MM.1S (cell line): ENCODE measurements around the gene ACTR2.

Source experiments
- EZH2 ChIP-seq: fragments of 300-600 bp; sonication (generic); optimal IDR thresholded peaks from 2 replicates; pipeline ENCODE3; 2017; ENCODE audit warnings: low read depth, mild to moderate bottlenecking, antibody characterized with exemption, low read length, mixed read lengths
- TF ChIP-seq, protein P1 (sequence below): fragments of 300-600 bp; sonication (generic); IDR thresholded peaks from 2 replicates; pipeline ENCODE4 v1.5.1; 2016; ENCODE audit warnings: antibody characterized with exemption, low read length, mixed read lengths

DNA sequence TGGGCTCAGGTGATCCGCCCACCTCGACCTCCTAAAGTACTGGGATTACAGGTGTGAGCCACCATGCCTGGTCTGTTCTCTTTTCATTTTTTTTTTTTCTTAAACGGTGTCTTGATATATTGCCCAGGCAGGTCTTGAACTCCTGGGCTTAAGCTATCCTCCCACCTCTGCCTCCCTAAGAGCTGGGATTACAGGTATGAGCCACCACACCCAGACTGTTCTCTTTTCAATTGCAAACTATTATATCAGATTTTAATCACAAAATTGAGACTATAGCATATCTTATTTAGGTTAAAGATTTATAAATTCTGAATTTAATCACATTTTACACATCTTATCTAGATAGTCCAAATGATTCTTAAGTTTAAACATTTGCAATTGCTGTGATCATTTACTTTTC, 15.5 kb upstream of the ACTR2 start:
- TF ChIP-seq EZH2: no peak
- TF ChIP-seq, protein P1, sequence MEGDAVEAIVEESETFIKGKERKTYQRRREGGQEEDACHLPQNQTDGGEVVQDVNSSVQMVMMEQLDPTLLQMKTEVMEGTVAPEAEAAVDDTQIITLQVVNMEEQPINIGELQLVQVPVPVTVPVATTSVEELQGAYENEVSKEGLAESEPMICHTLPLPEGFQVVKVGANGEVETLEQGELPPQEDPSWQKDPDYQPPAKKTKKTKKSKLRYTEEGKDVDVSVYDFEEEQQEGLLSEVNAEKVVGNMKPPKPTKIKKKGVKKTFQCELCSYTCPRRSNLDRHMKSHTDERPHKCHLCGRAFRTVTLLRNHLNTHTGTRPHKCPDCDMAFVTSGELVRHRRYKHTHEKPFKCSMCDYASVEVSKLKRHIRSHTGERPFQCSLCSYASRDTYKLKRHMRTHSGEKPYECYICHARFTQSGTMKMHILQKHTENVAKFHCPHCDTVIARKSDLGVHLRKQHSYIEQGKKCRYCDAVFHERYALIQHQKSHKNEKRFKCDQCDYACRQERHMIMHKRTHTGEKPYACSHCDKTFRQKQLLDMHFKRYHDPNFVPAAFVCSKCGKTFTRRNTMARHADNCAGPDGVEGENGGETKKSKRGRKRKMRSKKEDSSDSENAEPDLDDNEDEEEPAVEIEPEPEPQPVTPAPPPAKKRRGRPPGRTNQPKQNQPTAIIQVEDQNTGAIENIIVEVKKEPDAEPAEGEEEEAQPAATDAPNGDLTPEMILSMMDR: no peak
